HG03571 (cell line): ENCODE data around the gene CFAP58.

Experiments
- ATAC-seq: cut with Tn5 transposase; IDR thresholded peaks from one replicate; pipeline ENCODE4 v1.9.1; 2021; ENCODE audit not compliant: unreplicated experiment

Gene CFAP58

DNA sequence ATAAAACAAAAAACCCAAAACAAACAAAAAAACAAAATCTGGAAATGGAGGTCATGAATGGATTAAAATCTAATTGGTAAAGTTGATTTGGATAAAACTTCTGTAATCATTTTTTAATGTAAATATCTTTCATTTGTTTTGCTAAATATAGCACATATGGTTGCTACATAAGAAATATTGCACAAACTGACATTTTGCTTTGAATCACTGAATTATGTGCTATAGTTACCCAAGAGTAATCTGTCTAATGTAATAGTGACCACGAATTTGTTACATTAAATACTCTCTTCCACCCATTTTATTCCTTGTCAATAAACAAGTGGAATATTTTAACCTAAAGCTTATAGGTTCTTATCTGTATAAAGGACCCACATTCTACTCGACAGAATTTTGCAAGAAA lies 6.2 kb downstream of the CFAP58 start:
- no peak for ATAC-seq

DNA sequence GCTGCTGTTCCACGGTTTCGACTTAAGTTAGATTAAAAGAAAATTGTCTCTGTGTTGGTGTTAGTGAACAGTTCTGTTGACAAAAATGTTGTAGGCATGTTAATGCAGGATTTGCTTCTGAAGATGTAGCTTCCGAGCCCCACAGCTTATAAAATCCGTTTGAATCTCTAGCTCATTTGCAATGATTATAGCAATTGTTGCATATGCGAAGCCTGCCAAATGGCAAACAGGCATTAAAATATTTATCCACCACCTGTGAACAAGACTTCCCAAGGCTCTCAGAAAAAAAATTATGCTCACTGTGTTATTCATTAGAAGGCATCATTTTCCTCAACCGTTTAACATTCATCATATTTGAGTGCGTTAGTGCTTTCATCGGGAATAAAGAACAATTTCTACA lies 14.3 kb downstream of the CFAP58 start:
- no peak for ATAC-seq

DNA sequence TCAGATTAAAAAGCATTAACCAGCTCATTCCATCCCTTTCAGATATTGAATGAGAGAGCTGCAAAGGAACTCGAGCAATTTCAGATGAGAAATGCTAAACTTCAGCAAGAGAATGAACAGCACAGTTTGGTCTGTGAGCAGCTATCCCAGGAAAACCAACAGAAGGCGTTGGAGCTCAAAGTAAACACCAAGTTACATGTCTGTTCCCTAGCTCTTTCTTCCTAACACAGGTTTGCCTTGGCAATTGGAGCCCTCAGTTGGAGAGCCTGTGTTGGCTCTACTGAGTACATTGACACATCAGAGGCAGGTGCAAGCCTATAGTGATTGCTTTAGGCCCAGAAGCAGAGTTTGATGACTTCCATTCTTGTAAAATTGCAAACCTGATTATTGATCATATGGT lies 14.7 kb downstream of the CFAP58 start:
- no peak for ATAC-seq

DNA sequence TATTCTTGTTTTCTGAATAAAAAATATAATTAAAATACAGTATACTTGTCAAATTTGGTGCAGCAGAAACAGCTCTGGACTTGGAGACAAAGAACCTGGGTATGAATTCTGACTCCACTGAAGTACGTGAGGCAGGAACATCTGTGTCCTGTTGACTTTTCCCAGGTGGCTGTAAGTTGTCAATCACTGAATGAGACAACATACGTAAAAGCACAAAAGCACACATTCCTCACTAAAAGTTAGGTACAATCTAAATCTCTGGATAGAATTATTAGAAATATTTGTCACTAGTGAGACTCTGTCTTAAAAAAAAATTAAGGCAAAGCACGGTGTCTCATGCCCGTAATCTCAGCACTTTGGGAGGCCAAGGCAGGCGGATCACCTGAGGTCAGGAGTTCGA lies 18.1 kb downstream of the CFAP58 start:
- no peak for ATAC-seq

DNA sequence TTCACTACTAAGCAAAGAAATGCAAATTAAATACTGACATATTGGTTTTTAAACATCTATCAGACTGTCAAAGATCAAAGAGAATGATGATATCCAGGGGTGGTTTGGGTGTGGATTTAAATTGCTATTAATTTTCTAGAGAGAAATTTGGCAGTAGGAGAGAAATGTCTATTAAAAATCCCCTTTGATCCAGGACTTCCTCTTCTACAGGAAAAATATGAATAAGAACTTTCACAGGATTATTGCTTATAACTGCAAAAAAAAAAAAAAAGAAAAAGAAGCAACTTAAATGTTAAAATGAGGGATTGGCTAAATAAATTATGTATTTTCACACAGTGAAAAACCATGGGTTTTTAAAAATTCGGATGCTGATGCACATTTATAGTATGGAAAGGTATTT lies 21.0 kb downstream of the CFAP58 start:
- no peak for ATAC-seq

DNA sequence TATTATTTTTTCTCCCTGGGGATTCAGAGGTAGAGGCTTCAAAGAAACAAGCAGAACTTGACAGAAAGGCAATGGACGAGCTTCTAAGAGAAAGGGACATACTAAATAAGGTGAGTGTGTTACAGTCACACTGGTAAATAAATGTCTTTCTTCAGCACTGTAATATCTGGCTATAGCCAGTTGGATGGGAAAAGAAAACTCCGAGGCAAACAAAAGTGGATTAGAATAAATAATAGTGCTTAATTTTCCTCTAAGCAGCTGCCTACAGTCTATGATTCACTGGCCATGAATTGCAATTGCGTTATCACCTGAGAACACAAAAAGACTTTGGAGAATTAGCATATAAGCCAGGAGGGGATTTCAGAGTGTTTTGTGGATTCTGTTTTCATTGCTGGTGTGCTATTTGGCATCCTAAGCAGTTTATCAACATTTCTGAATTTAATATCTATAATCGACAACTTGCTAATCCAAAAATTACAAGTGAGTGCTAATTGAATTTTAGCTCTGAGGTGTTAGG lies 23.2 kb downstream of the CFAP58 start:
- no peak for ATAC-seq

DNA sequence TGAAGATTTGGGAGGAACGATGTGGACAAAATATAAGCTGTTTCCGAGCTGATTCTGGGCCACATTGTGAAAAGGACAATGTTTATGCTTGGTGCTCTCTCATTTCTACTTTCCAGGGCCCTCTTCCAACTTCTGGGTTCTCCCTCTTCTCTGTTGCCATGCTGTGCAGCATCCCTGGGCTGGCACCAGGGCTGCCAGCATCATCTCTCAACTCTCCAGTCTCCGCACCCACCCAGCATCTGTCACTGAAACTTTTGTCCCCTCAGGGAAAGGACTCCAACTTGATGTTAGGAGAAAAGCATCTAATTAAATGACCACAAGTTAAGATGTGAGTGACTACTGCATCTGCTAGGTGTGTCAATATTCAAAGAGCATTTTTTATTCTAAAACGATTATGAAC lies 26.7 kb downstream of the CFAP58 start:
- no peak for ATAC-seq

DNA sequence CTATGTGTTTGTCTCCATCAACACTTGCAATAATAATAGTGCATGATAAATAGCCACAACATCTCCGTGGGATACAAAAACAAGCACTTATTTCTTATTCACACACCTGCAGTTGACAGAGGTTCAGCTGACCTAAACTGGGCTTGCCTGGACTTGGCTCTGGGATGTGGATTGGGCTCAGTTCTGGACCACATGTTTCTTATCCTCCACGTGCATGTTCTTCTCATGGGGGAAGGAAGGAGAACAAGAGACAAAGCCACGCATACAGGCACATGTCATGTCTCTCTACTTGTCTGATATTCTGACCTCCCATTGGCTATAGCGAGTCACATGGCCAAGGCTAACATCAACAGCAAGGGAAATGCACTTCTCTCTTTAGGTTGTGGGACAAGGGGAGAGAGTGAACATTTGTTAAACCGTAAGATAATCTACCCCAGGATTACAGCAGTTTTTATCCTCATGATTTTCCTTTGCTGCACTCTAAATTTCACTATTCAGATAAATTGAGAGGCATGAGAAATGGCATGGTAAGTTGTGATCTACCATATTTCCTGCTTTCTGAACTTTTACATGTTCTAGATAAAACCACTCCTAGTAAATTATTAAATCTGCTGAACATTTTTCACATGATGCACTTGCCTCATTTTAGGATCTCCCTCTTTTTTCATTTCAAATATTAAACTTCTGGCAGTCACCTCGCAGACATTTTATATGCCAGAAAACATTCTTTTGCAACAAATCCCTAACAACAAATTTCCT lies 33.7 kb downstream of the CFAP58 start:
- no peak for ATAC-seq

DNA sequence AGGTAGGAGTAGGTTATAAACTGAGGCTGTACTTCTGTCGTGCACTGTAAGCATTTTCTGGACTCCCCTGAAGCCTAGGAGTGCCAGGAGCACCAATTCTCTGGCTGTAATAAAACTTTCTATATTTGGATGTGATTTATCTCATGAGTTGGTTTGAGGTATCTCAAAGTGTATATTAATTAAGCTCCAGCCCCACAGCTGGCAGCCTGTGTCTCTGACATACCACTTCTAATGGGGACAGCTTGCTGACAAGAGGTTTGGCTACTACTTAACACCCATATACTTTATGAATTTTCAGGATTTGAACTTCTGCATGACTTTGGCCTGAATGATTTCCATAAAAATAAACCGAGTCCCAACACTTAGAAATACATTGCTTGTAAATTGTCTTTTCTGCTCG lies 35.2 kb downstream of the CFAP58 start:
- no peak for ATAC-seq

DNA sequence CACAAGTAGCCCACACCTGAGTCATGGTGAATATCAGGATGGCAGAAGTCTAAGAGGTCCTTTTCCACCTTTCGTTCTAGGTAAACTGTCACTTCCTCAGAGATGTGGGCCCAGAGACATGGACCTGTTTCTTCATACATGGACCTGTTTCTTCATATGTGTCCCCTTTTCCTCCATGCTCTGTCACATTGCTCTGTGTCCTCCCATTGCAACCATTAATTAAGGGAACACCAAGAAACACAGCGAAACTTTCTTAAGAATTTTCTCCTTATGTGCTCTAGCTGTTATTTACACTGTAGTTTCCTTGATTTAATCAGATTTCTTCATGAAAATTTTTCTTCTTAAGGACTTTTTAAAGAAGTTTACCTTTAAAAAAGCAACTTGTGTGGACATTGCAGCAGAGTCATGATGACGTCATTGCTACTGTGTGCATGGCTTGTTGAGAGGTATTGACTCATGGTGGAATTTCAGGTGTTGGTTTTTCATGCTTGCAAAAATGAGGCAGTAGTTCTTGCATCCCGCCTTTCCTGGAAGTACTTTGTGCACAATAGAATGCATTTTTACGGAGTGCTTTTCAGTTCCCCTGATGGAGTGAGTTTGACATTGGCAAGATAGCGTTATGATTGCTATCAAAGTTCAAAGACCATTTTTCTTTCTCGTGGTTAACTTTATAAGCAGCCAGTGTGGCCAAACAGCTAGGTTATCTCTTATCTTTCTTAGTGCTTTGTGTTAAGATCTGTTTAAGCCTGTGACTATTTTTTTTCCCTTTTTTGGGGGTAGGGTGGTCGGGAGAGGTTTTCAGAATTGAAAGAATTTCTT lies 37.7 kb downstream of the CFAP58 start:
- ATAC-seq, result no peak

DNA sequence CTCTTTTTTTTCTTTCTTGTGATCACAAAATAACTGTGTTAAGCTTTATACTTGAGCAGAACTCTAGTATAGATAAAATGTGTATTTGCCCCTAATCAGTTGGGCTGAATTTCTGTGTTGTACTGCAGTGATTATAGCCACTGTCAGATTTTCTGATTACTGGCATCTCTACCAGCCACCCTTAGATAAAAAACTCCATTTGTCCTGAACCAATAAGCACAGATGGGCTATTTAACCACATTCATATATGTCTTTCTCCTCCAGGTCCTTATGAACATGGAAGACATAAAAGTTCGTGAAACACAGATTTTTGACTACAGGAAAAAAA lies 38.3 kb downstream of the CFAP58 start:
- ATAC-seq, result no peak

DNA sequence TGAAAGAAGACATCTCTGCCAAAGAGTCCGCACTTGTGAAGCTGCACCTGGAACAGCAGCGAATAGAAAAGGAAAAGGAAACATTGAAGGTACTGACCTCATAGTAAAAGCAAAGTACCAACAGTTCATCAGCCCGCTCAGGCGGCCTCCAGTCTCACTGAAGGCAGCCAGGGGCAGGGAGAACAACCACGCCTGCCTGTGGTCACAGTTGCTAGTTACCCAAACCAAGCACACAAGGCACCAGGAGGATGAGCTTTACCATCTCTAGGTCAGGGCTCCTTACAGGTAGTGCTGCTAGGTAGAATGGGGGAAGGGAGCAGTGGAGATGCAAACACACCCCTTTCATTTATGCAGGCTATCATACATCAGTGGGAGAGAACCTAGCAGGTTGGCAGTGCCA lies 39.8 kb downstream of the CFAP58 start:
- no peak for ATAC-seq

DNA sequence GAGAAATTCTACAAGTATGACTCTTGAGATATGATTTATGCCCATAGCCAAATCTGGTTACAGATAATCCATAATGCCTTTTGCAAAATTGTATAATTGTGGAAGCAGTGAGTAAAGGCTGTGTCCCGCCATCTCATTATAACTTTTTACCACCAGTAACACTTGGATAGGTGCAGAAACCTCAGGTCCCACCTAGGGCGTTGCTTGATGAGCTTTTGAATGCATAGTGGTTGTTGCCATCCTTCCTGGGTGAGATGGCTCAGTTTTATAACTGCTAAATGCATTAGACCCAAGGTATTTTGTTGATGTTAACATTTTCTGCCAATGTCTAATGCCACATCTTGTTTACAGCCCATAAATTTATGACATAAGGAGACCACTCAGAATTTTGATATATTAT lies 42.9 kb downstream of the CFAP58 start:
- ATAC-seq, result no peak

DNA sequence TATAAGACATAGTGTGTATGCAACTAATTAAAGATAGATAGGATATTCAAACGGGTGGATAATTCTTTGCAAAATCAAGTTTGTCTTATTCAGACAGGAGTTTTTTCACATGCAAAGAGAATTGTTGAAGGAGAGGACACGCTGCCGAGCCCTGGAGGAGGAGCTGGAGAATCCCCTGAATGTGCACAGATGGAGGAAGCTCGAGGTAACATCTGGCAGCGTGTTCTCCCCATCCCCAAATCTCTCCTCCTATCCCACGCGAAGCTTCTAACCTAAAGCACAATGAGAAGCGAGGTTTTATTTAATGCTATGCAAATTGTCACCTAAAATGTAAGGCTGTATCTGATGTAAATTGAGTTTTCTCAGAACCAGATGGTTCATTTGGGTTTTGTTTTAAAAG lies 50.0 kb downstream of the CFAP58 start:
- ATAC-seq, result no peak

DNA sequence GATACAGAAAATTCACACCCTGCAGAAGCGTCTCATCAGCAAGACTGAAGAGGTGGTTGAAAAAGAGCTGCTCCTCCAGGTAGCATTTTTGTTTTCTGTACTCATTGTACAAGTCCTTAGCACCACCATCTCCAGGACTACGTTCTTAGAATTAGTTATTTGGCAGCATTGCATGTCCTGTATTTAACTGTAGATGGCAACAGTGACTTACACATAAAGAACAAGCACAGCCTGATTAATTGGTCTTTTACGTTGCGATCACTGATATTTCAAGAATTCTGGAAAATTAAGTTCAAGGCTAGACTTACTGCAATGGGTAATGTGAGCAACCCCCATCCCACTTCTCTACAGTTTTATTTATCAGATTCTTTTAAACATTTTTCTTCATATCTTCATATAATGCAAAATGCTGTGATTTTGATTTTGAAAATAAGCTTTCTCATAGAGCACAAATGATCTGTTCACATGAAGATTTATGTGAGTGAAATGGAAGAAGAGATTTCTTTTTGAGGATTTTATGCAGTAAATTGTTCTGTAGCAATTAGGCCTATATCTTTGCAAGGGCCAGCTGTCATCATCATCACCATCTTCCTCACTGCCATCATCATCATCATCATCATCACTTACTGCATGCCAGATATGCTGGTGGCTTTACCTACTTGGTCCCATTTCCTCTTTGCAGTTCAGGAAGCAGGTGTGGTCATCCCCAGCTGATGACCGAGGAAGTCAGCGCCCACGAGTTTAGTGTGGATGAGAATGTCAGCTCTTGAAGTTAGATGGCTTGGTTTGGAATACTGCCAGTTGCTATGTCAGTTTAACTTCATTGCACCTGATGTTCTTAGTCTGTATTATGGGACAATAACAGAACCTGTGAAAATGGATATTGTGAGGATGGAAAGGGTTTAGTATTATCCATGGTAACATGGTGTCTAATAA lies 53.4 kb downstream of the CFAP58 start:
- no peak for ATAC-seq

DNA sequence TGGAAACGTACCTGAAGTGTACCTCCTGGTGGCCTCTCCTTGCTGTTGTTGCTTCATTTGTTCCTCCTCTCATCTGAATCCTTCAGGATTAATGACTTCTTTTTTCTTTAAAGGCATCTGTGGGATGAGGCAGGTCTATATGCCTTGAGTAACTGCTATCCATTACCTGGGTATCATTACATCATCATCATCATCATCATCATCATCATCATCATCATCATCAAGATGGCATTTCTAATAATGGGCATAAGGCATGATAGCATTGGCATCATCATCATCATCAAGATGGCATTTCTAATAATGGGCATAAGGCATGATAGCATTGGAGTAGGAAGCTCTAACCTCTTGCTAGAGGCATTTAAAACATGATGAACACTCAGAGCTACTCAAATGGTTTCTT lies 59.9 kb downstream of the CFAP58 start:
- no peak for ATAC-seq

DNA sequence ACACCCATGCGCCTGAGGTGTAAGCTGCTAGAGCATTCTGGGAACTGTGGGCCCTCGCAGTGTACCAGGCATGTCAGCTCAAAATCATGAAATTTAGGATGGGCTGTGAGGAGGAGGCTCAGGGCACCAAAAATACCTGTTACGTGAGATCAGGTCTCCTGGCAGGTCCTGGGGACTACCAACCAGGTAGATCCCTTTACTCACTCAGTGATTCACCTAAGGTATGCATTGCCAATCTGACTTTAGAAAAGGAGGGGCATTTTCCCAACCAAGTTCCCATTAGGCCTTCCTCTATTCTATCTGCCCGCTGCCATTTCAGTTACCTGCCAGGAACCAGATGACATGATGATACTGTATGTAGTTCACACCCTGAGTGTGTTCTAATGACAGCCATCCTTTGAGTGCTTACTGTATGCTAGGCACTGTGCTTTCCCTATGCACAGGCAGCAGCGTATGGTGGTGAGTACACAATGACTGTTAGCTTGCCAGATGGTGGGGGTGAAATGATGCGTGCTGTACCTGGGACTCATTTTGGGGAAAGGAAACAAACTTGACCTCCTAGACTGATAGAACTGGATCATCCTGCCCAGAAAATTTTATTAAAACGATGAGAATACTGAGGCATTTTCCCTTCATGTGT lies 62.0 kb downstream of the CFAP58 start:
- ATAC-seq, result no peak

DNA sequence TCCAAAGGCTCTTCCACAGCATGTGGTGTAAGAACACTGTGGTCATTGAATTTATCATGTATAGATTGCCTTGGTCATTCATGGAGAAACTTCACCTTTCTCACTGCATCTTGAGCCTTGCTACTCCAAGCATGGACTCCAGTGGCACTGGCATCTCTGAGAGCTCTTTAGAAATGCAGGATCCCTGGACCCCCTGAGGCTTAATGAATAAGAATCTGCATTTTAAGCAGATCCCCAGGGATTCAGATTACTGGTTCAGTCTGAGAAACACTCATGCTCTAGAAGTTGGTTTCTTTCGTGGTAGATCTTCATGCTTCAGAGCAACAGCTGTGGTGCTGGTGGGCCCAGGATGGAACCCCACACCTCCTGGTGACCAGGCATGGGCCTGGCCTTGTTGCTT lies 63.2 kb downstream of the CFAP58 start:
- no peak for ATAC-seq

DNA sequence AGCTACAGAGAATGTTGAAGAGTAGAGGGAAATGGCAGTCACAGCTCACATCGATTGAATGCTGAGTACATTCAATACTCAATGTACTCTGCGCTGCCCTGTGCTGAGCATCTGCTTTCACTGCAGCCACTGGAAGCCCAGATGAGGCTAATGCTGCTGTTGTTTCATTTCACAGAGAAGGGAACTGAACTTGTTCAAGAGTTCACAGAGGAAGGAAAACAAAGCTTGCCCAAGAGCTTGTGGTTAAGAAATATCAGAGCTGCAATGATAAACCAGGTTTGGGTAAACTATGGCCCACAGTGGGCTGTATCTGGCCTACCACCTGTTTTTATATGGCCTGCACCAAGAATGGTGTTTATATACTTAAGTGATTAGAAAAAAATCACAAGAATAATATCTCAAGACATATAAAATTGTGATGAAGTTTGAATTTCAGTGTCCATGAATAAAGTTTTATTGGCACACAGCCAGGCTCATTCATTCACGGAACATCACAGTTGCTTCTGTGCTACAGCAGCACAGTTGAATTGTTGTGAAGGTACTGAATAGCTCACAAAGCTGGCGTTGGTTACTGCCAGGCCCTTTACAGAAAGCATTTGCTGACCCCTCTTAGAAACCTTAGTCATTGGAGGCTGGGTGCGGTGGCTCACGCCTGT lies 64.1 kb downstream of the CFAP58 start:
- no peak for ATAC-seq

DNA sequence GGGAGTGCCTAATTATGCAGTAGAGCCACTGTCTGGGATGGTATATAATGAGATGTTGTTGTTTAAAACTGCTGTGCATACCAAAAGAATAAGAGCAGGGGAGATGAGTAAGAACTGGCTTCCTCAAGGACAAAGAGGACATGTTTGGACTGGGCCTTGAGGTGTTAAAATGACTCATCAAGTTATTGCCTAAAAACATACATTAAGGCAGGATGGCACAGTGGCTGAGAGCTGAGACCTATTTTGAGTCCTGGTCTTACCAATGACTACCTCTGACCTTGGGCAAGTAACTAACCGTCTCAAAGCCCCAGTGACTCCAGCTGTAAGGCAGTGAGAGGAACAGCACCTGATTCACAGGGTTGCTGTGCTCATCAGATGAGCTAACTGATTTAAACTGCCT lies 71.1 kb downstream of the CFAP58 start:
- peak; percentile 96 for ATAC-seq
